HL-60 (cell line): ENCODE data around the gene TATDN3.
A peak's percentile ranks its signal among the peaks of the same experiment; 100 is the strongest.

Experiments used
- DNase-seq, 2 experiments: peaks; one replicate each; pipeline ENCODE4 v3.0.0-alpha.2; 2010 to 2020; ENCODE audit warnings: low read depth in 1 of 2, low spot score in 1 of 2
- H3K27ac ChIP-seq: fragments of 250-450 bp; sonication (Bioruptor Pico); replicated peaks from 2 replicates; pipeline ENCODE4 v1.5.1; 2020; ENCODE audit warnings: mild to moderate bottlenecking, moderate library complexity
- H3K27me3 ChIP-seq: fragments of 250-450 bp; sonication (Bioruptor Pico); 2 replicates; pipeline ENCODE4 v1.5.1; 2021; ENCODE audit warnings: mild to moderate bottlenecking, moderate library complexity; ENCODE audit not compliant: insufficient read depth, poor library complexity, severe bottlenecking
- H3K4me3 ChIP-seq: replicated peaks from 2 replicates; pipeline ENCODE4 v1.5.1; 2011; ENCODE audit warnings: mild to moderate bottlenecking, control low read depth, low read length; ENCODE audit not compliant: insufficient read depth
- GABPA ChIP-seq: IDR thresholded peaks from 2 replicates; pipeline ENCODE4 v1.6.1; 2012; ENCODE audit warnings: low read depth
- POLR2AphosphoS5 ChIP-seq: IDR thresholded peaks from 2 replicates; pipeline ENCODE4 v1.6.1; 2012; ENCODE audit warnings: low read depth
- SPI1 ChIP-seq: IDR thresholded peaks from 2 replicates; pipeline ENCODE4 v1.6.1; 2012; ENCODE audit warnings: low read depth, mild to moderate bottlenecking, borderline replicate concordance
- TF ChIP-seq, protein P1 (sequence below): IDR thresholded peaks from one replicate; pipeline ENCODE4 v1.5.1; 2011; ENCODE audit warnings: low read length, control low read depth, inconsistent platforms; ENCODE audit not compliant: insufficient read depth
- TF ChIP-seq, protein P2 (sequence below): IDR thresholded peaks from 2 replicates; pipeline ENCODE4 v1.6.1; 2012; ENCODE audit warnings: low read depth; ENCODE audit not compliant: insufficient replicate concordance

TATDN3 gene

DNA sequence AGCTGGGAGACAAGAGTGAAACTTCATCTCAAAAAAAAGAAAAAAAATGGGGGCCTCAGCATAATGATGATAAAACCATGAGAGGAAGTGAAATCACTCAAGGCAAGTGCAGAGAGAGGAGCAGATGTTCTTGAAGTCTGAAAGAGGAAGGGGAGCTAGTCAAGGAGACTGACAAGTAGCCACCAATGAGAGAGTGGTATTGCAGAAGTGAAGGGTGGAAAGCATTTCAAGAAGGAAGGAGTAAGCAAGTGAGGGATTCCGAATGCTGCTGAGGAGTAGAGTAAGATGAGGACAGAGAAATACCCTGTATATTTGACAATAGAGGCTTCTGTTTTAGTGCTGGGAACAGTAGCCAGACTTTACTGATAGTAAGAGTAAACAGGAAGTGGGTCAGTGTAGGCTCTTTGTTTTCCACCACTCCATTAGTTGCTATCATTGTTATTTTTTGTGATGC lies 2.9 kb downstream of the TATDN3 start:
- H3K27ac ChIP-seq = peak overlapping the region; percentile 48
- TF ChIP-seq, protein P1, sequence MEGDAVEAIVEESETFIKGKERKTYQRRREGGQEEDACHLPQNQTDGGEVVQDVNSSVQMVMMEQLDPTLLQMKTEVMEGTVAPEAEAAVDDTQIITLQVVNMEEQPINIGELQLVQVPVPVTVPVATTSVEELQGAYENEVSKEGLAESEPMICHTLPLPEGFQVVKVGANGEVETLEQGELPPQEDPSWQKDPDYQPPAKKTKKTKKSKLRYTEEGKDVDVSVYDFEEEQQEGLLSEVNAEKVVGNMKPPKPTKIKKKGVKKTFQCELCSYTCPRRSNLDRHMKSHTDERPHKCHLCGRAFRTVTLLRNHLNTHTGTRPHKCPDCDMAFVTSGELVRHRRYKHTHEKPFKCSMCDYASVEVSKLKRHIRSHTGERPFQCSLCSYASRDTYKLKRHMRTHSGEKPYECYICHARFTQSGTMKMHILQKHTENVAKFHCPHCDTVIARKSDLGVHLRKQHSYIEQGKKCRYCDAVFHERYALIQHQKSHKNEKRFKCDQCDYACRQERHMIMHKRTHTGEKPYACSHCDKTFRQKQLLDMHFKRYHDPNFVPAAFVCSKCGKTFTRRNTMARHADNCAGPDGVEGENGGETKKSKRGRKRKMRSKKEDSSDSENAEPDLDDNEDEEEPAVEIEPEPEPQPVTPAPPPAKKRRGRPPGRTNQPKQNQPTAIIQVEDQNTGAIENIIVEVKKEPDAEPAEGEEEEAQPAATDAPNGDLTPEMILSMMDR = no peak
- peak; percentile 98 for TF ChIP-seq SPI1
- TF ChIP-seq, protein P2, sequence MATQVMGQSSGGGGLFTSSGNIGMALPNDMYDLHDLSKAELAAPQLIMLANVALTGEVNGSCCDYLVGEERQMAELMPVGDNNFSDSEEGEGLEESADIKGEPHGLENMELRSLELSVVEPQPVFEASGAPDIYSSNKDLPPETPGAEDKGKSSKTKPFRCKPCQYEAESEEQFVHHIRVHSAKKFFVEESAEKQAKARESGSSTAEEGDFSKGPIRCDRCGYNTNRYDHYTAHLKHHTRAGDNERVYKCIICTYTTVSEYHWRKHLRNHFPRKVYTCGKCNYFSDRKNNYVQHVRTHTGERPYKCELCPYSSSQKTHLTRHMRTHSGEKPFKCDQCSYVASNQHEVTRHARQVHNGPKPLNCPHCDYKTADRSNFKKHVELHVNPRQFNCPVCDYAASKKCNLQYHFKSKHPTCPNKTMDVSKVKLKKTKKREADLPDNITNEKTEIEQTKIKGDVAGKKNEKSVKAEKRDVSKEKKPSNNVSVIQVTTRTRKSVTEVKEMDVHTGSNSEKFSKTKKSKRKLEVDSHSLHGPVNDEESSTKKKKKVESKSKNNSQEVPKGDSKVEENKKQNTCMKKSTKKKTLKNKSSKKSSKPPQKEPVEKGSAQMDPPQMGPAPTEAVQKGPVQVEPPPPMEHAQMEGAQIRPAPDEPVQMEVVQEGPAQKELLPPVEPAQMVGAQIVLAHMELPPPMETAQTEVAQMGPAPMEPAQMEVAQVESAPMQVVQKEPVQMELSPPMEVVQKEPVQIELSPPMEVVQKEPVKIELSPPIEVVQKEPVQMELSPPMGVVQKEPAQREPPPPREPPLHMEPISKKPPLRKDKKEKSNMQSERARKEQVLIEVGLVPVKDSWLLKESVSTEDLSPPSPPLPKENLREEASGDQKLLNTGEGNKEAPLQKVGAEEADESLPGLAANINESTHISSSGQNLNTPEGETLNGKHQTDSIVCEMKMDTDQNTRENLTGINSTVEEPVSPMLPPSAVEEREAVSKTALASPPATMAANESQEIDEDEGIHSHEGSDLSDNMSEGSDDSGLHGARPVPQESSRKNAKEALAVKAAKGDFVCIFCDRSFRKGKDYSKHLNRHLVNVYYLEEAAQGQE = no peak
- peak; percentile 56; the same call in 1 of the 2 replicates for TF ChIP-seq POLR2AphosphoS5

DNA sequence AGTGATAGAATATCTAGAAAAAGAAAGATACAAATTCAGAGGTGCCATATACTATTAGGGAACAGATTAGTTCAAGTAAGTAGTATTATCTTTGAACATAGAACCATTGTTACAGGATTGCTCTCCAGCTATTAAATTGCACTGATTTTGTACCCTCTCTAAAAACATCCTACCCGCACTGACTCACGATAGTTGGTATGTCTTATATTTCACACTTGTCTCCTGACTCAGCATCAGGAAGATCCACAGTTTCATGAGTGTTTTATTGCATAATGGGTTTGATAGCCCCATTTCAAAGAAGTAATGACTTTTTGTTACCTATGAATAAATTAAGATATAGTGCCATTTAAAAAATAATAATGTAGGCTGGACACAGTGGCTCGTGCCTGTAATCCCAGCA lies 6.0 kb downstream of the TATDN3 start:
- no peak overlapping the region for H3K27ac ChIP-seq
- no peaks in the 10 kb centered on the region for H3K27me3 ChIP-seq
- no peak for DNase-seq
- no peak for TF ChIP-seq SPI1
- TF ChIP-seq POLR2AphosphoS5 = no peak
- TF ChIP-seq, protein P1 = no peak
- TF ChIP-seq, protein P2 = no peak
- no peak for TF ChIP-seq GABPA
- no peak overlapping the region for H3K4me3 ChIP-seq

More for the DNA sequence above, 2.9 kb downstream of the TATDN3 start:
- DNase-seq = peak; percentile 65 to 84
- H3K27me3 ChIP-seq = no peaks in the 10 kb centered on the region
- no peak overlapping the region for H3K4me3 ChIP-seq

DNA sequence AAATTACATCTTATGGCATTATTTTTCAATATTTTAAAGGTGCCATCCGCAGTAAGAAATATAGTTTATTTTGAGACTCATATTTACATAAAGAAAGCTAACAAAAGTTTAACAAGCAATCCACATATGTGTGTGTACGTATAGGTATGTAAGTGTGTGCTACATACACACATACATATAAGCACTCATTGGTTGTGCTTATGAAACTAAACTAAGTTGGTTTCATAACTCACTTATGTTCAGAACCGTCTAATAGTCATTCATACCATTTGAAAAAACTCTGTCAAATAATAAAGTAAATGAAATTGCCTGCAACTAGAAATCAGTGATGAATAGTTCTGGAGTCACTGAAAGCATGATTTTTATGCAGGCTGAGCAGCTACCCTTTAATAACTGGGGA lies 14.1 kb downstream of the TATDN3 start:
- Histone ChIP-seq H3K4me3 (no peak overlapping the region), H3K27ac (no peak overlapping the region), H3K27me3 (no peaks in the 10 kb centered on the region)
- no peak for DNase-seq
- TF ChIP-seq POLR2AphosphoS5 (no peak), GABPA (no peak), SPI1 (no peak)
- TF ChIP-seq, protein P1 = no peak
- TF ChIP-seq, protein P2 = no peak
